22Rv1 (cell line): ENCODE results near the gene ACMSD.
"Not testable (repeated sequence)": the region's sequence is repeated elsewhere in the genome, so short reads cannot be mapped to it uniquely, and the experiment has no call there.

Source experiments
- CTCF ChIP-seq: fragments of 450-650 bp; IDR thresholded peaks from 2 replicates; pipeline ENCODE4 v1.5.1; 2017; ENCODE audit warnings: mild to moderate bottlenecking
- ZFX ChIP-seq: fragments of 450-650 bp; IDR thresholded peaks from 2 replicates; pipeline ENCODE4 v1.6.1; 2017; ENCODE audit warnings: antibody characterized with exemption, borderline replicate concordance

GRCh38 chr2:134847582-134847981 lies 9.2 kb downstream of the ACMSD start:
- TF ChIP-seq CTCF, ZFX: not testable (repeated sequence)
